Bone marrow (tissue), 2 donors: ENCODE measurements around the gene ARHGAP25.
A peak's percentile ranks its signal among the peaks of the same experiment; 100 is the strongest.

ENCODE experiments used
- DNase-seq, 2 donors: peaks; one replicate each; lab custom pipeline; 2025; lab: John Stamatoyannopoulos, UW

Gene ARHGAP25

DNA sequence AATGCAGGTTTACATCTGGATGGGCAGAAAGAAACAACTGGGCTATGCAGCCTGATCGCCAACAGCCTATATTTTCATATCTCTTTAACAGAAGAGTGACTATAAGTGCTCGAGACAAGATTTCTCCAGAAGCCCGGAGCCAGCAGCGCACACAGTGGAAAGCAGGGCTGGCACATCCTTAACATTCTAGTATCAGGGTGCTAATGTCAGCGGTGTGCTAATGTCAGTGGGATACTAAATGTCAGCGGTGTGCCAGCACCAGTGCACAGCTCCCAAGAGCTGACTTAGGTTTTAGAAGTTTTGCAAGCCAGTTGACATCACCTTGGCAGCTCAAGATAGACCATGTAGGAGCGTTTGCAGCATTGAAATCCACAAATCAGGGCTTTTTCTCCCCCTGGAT, 128.3 kb downstream of the ARHGAP25 start:
- DNase-seq = no peak

DNA sequence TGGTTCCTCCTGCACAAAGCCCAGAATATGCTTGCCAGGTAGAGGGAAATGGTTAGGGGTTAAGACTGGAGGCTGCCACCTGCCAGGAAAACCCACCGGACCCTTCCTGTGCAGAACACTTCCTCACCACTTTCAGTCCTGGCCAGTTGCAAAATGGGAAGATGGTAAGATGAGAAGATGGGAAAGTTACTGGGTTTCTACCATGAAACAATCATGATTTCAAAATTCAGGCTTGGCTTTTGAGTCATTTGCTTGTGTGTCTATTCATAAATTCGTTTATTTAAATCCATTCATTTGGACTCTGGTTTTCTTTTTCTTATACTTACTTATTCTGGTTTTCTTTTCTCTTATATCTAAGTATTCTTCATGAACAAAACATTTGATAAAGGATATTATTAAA, 129.4 kb downstream of the ARHGAP25 start:
- no peak for DNase-seq

DNA sequence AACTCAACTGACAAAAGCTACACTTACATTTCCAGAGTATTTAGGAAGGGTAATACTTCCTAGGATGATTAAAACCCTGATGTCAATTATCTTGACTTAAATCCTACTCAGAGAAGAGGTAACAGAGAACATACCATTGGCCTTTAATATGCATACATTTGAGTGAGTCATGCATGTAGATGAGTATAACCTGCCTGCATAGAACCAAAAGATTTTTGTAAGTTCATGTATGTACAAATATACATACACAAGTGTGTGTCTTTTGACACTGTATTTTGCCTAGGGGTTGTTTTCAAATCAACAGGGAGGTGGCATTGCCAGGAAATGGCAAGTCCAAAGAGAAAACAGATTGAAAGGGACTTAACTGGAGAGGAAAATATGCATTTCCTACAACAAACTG, 130.5 kb downstream of the ARHGAP25 start:
- DNase-seq = no peak

- peak in 1 of 2 donors; percentile 65 for DNase-seq
These were observed 135.6 kb downstream of the ARHGAP25 start for GRCh38 chr2:68870215-68870614.

GRCh38 chr2:68871159-68871764, 136.7 kb downstream of the ARHGAP25 start, which contains the start of gene BMP10:
BMP10 (minus strand) TSS chr2:68871397; CDS start chr2:68871358, 39 bp downstream.
- DNase-seq = no peak
